Progenitor cell of endocrine pancreas (in vitro differentiated cells): Measurements from ENCODE around the gene LRP5. TPM values are rescaled to one million over a fixed set of nuclear protein-coding genes. Genes with fewer than 3 reads are reported as not detected.

Experiments
- DNase-seq: peaks from one replicate; pipeline ENCODE4 v3.0.0; 2021; ENCODE audit warnings: low spot score; ENCODE audit not compliant: unreplicated experiment
- H3K27ac Mint-ChIP-seq: 2 replicates; pipeline ENCODE4 v1.8.0; 2021; ENCODE audit warnings: mild to moderate bottlenecking, moderate library complexity, mixed read lengths
- H3K27me3 Mint-ChIP-seq: 2 replicates; pipeline ENCODE4 v1.8.0; 2021; ENCODE audit warnings: mixed read lengths
- H3K36me3 Mint-ChIP-seq: 2 replicates; pipeline ENCODE4 v1.8.0; 2022; ENCODE audit warnings: mixed read lengths; ENCODE audit not compliant: insufficient read depth
- H3K4me1 Mint-ChIP-seq: 2 replicates; pipeline ENCODE4 v1.8.0; 2021; ENCODE audit warnings: low read depth, mixed read lengths
- H3K4me3 Mint-ChIP-seq: 2 replicates; pipeline ENCODE4 v1.8.0; 2021; ENCODE audit warnings: low read depth, mild to moderate bottlenecking, moderate library complexity, mixed read lengths
- H3K9me3 Mint-ChIP-seq: 2 replicates; pipeline ENCODE4 v1.8.0; 2021; ENCODE audit warnings: low read depth, mixed read lengths
- CTCF ChIP-seq: fragments of 200-600 bp; sonication (generic); IDR thresholded peaks from one replicate; pipeline ENCODE4 v1.5.0; 2021; ENCODE audit warnings: antibody characterized with exemption, mild to moderate bottlenecking; ENCODE audit not compliant: unreplicated experiment
- total RNA-seq: library from RNA; stranded (reverse); gene quantifications from 2 replicates; pipeline ENCODE4 v1.2.1, GENCODE V29; 2021

LRP5 gene
- total RNA-seq, 1 donor from 2014 or later, result 115 TPM

- Mint-ChIP-seq H3K36me3 (peaks cover 3% of the 10 kb centered on the region), H3K4me1 (peaks cover 39% of the 10 kb centered on the region), H3K9me3 (no peaks in the 10 kb centered on the region), H3K4me3 (peak overlapping the region; percentile 92), H3K27ac (peak overlapping the region; percentile 95), H3K27me3 (no peaks in the 10 kb centered on the region)
- DNase-seq, result no peak
- no peak for TF ChIP-seq CTCF
These were observed 149.2 kb downstream of the LRP5 start for GRCh38 chr11:68461575-68461917.

GRCh38 chr11:68463714-68464113, 151.3 kb downstream of the LRP5 start:
- DNase-seq, result no peak
- Mint-ChIP-seq H3K4me3 (peak overlapping the region; percentile 42), H3K9me3 (no peaks in the 10 kb centered on the region), H3K27me3 (no peaks in the 10 kb centered on the region), H3K4me1 (peaks cover 49% of the 10 kb centered on the region), H3K36me3 (peaks cover 6% of the 10 kb centered on the region), H3K27ac (peak overlapping the region; percentile 12)
- no peak for TF ChIP-seq CTCF

- no peak for DNase-seq
- Mint-ChIP-seq H3K27ac (peak overlapping the region; percentile 12), H3K4me3 (no peak overlapping the region), H3K9me3 (peaks cover 6% of the 10 kb centered on the region), H3K4me1 (peaks cover 53% of the 10 kb centered on the region), H3K27me3 (no peaks in the 10 kb centered on the region), H3K36me3 (peaks cover 22% of the 10 kb centered on the region)
- no peak for TF ChIP-seq CTCF
These were observed 154.9 kb downstream of the LRP5 start for GRCh38 chr11:68467201-68467834.

- peaks cover 29% of the 10 kb centered on the region for H3K36me3 Mint-ChIP-seq
- no peaks in the 10 kb centered on the region for H3K27me3 Mint-ChIP-seq
- H3K9me3 Mint-ChIP-seq, result peaks cover 12% of the 10 kb centered on the region
- H3K27ac Mint-ChIP-seq, result no peak overlapping the region
- no peak for DNase-seq
- H3K4me3 Mint-ChIP-seq, result no peak overlapping the region
- peaks cover 46% of the 10 kb centered on the region for H3K4me1 Mint-ChIP-seq
- TF ChIP-seq CTCF, result no peak
These were observed 155.9 kb downstream of the LRP5 start for GRCh38 chr11:68468217-68468828.

- Mint-ChIP-seq H3K4me1 (peaks cover 42% of the 10 kb centered on the region), H3K4me3 (no peak overlapping the region), H3K27ac (no peak overlapping the region), H3K27me3 (no peaks in the 10 kb centered on the region), H3K36me3 (peaks cover 34% of the 10 kb centered on the region), H3K9me3 (peaks cover 17% of the 10 kb centered on the region)
- no peak for TF ChIP-seq CTCF
- no peak for DNase-seq
These were observed 156.7 kb downstream of the LRP5 start for GRCh38 chr11:68469122-68469521.
